Neuronal stem cell (in vitro differentiated cells): ENCODE data around the gene GTSE1.

ENCODE experiments used
- DNase-seq: peaks from one replicate; pipeline ENCODE4 v3.0.0-alpha.2; 2013; ENCODE audit warnings: low spot score
- H2AFZ ChIP-seq: one replicate; pipeline ENCODE4 v1.6.1; 2013; ENCODE audit warnings: mild to moderate bottlenecking, low read length, inconsistent platforms
- H2AK5ac ChIP-seq: 2 replicates; pipeline ENCODE4 v1.6.1; 2013; ENCODE audit warnings: low read depth, mild to moderate bottlenecking, inconsistent platforms, low read length, moderate library complexity, mixed read lengths
- H2BK120ac ChIP-seq: 2 replicates; pipeline ENCODE4 v1.6.1; 2013; ENCODE audit warnings: low read depth, mild to moderate bottlenecking, inconsistent platforms, low read length, moderate library complexity, mixed read lengths
- H2BK12ac ChIP-seq: one replicate; pipeline ENCODE4 v1.6.1; 2013; ENCODE audit warnings: low read length, inconsistent platforms
- H2BK15ac ChIP-seq: 2 replicates; pipeline ENCODE4 v1.6.1; 2013; ENCODE audit warnings: mild to moderate bottlenecking, low read length, inconsistent platforms, mixed read lengths
- H2BK5ac ChIP-seq: one replicate; pipeline ENCODE4 v1.6.1; 2013; ENCODE audit warnings: inconsistent platforms, mild to moderate bottlenecking, low read length, moderate library complexity
- H3K14ac ChIP-seq: one replicate; pipeline ENCODE4 v1.6.1; 2013; ENCODE audit warnings: low read length, inconsistent platforms
- H3K18ac ChIP-seq: 2 replicates; pipeline ENCODE4 v1.6.1; 2013; ENCODE audit warnings: low read length, inconsistent platforms
- H3K23ac ChIP-seq: 2 replicates; pipeline ENCODE4 v1.6.1; 2013; ENCODE audit warnings: low read depth, mild to moderate bottlenecking, mixed read lengths, low read length, inconsistent platforms; ENCODE audit not compliant: poor library complexity
- H3K27ac ChIP-seq: replicated peaks from 3 replicates; pipeline ENCODE4 v1.5.1; 2013; ENCODE audit warnings: low read length, inconsistent platforms
- H3K27me3 ChIP-seq, 3 experiments: 2 replicates each; pipeline ENCODE4 v1.6.1; 2013; ENCODE audit warnings: low read length in 3 of 3, mild to moderate bottlenecking in 2 of 3, inconsistent platforms in 1 of 3, low read depth in 1 of 3, mixed read lengths in 1 of 3, moderate library complexity in 1 of 3; ENCODE audit not compliant: control insufficient read depth in 3 of 3, insufficient read depth in 3 of 3
- H3K36me3 ChIP-seq, 2 donors: replicated peaks in 1 of 2; 2 replicates each; pipeline ENCODE4 v1.6.1; 2013; ENCODE audit warnings: low read length in 2 of 2; ENCODE audit not compliant: control insufficient read depth in 2 of 2, insufficient read depth in 2 of 2
- H3K4ac ChIP-seq: 2 replicates; pipeline ENCODE4 v1.6.1; 2013; ENCODE audit warnings: inconsistent platforms, mild to moderate bottlenecking, low read length, moderate library complexity
- H3K4me1 ChIP-seq, 2 donors: 1 replicate in 1 of 2; 2 replicates in 1 of 2; pipeline ENCODE4 v1.6.1; 2013; ENCODE audit warnings: low read length in 2 of 2, low read depth in 1 of 2; ENCODE audit not compliant: control insufficient read depth in 2 of 2, insufficient read depth in 1 of 2
- H3K4me2 ChIP-seq: one replicate; pipeline ENCODE4 v1.6.1; 2013; ENCODE audit warnings: mild to moderate bottlenecking, low read length, inconsistent platforms; ENCODE audit not compliant: insufficient read depth, poor library complexity, severe bottlenecking
- H3K4me3 ChIP-seq, 2 donors: 2 replicates each; pipeline ENCODE4 v1.5.1; 2013; ENCODE audit warnings: low read length in 2 of 2, mild to moderate bottlenecking in 2 of 2, inconsistent platforms in 1 of 2, moderate library complexity in 1 of 2
- H3K79me1 ChIP-seq: one replicate; pipeline ENCODE4 v1.6.1; 2013; ENCODE audit warnings: low read depth, mild to moderate bottlenecking, inconsistent platforms, low read length, moderate library complexity
- H3K9ac ChIP-seq: one replicate; pipeline ENCODE4 v1.6.1; 2013; ENCODE audit warnings: mild to moderate bottlenecking, low read depth, low read length, inconsistent platforms; ENCODE audit not compliant: poor library complexity
- H3K9me3 ChIP-seq, 2 donors: replicated peaks in 1 of 2; 2 replicates each; pipeline versions ENCODE3 to v1.6.1; 2013; ENCODE audit warnings: low read length in 2 of 2, mild to moderate bottlenecking in 2 of 2, inconsistent platforms in 1 of 2, low read depth in 1 of 2, mixed read lengths in 1 of 2, moderate library complexity in 1 of 2; ENCODE audit not compliant: control insufficient read depth in 2 of 2, insufficient read depth in 1 of 2
- H4K8ac ChIP-seq: one replicate; pipeline ENCODE4 v1.6.1; 2013; ENCODE audit warnings: low read depth, mild to moderate bottlenecking, inconsistent platforms, low read length, moderate library complexity
- H4K91ac ChIP-seq: one replicate; pipeline ENCODE4 v1.6.1; 2013; ENCODE audit warnings: low read length, low read depth, mild to moderate bottlenecking, inconsistent platforms; ENCODE audit not compliant: poor library complexity
- WGBS, 2 donors: extraction: QIAGEN DNeasy Blood & Tissue Kit; methylation state at CpG; one replicate each; pipeline ENCODE4 v1.1.7; 2013; ENCODE audit warnings: missing lambda C conversion rate in 2 of 2, mixed read lengths in 1 of 2; ENCODE audit not compliant: insufficient read length in 2 of 2, insufficient replicate concordance in 1 of 2; ENCODE audit errors: extremely low coverage in 2 of 2; 5-methylcytosine and 5-hydroxymethylcytosine counted together

GTSE1 gene

GRCh38 chr22:46319319-46319718 lies 22.6 kb downstream of the GTSE1 start:
- Histone ChIP-seq H4K91ac (no peak overlapping the region), H3K4me1 (no peaks in the 10 kb centered on the region), H2AFZ (no peak overlapping the region), H3K36me3 (peaks cover 43 to 93% of the 10 kb centered on the region in 2 donors), H3K27ac (no peak overlapping the region), H3K27me3 (no peaks in the 10 kb centered on the region), H2BK120ac (no peak overlapping the region), H3K4ac (no peak overlapping the region), H3K9ac (no peak overlapping the region), H2BK15ac (no peak overlapping the region), H3K9me3 (peaks cover 0 to 3% of the 10 kb centered on the region in 2 donors), H3K23ac (peak overlapping the region; percentile 80), H2AK5ac (no peak overlapping the region), H3K14ac (peak overlapping the region; percentile 56), H2BK12ac (no peak overlapping the region), H4K8ac (peak overlapping the region; percentile 82), H3K4me3 (peak overlapping the region in 1 of 2 donors; percentile 1), H3K4me2 (no peak overlapping the region), H3K18ac (no peak overlapping the region), H2BK5ac (peak overlapping the region; percentile 53), H3K79me1 (peaks cover 14% of the 10 kb centered on the region)
- DNase-seq = no peak
- WGBS, 2 donors = no CpG with 5 or more reads among the region's 10 CpGs

DNA sequence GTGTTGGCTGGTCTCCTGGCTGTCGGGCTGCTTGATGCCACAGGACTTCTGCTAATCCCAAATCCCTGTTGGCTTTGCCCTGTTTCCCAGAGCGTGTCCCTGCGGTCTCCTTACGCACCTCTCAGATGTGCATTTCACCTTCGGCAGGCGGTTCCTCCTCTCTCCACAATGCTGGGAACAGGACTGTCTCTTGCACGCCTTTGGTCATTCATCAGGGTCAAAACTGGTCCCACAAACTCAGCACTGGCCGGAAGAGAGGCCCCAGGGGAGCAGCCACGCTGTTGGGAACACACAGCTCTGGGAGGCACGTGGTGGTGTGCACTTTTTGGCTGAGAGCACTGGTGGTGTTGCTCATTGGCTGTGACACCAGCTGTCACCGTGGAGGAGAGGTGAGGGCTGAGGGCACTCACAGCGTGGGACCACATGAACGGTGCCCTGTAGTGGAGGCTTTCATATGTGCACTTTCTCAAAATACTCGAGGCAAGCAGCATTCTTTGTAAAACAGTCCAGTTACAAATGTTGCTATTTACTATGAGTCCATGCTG lies 23.6 kb downstream of the GTSE1 start:
- H3K36me3 ChIP-seq = peaks cover 43 to 93% of the 10 kb centered on the region in 2 donors

GRCh38 chr22:46320716-46321386 lies 24.2 kb downstream of the GTSE1 start:
- H3K36me3 ChIP-seq = peaks cover 44 to 92% of the 10 kb centered on the region in 2 donors
- WGBS, 2 donors = no CpG with 5 or more reads among the region's 20 CpGs
- no peaks in the 10 kb centered on the region for H3K4me1 ChIP-seq

More for the DNA sequence above, 23.6 kb downstream of the GTSE1 start:
- H2BK12ac ChIP-seq = no peak overlapping the region
- H3K4me2 ChIP-seq = no peak overlapping the region
- no peak overlapping the region for H3K27ac ChIP-seq
- peak overlapping the region; percentile 65 for H4K8ac ChIP-seq
- no peak overlapping the region for H2BK15ac ChIP-seq
- no peak overlapping the region for H3K9ac ChIP-seq
- H4K91ac ChIP-seq = no peak overlapping the region
- WGBS, 2 donors = no CpG with 5 or more reads among the region's 14 CpGs
- H3K4me3 ChIP-seq = no peak overlapping the region
- no peak for DNase-seq
- peak overlapping the region; percentile 43 for H3K23ac ChIP-seq
- H3K4me1 ChIP-seq = no peaks in the 10 kb centered on the region
- H2BK120ac ChIP-seq = no peak overlapping the region
- H3K14ac ChIP-seq = no peak overlapping the region
- H2AFZ ChIP-seq = no peak overlapping the region
- H3K79me1 ChIP-seq = peaks cover 14% of the 10 kb centered on the region
- no peaks in the 10 kb centered on the region for H3K27me3 ChIP-seq
- no peak overlapping the region for H2AK5ac ChIP-seq
- H3K18ac ChIP-seq = no peak overlapping the region
- no peak overlapping the region for H2BK5ac ChIP-seq
- peaks cover 0 to 3% of the 10 kb centered on the region in 2 donors for H3K9me3 ChIP-seq
- H3K4ac ChIP-seq = no peak overlapping the region

GRCh38 chr22:46322711-46323110 lies 26.0 kb downstream of the GTSE1 start:
- Histone ChIP-seq H3K27me3 (no peaks in the 10 kb centered on the region), H3K9ac (no peak overlapping the region), H2AK5ac (no peak overlapping the region), H3K14ac (no peak overlapping the region), H2BK12ac (no peak overlapping the region), H2BK5ac (no peak overlapping the region), H4K8ac (no peak overlapping the region), H3K9me3 (peaks cover 0 to 3% of the 10 kb centered on the region in 2 donors), H3K18ac (no peak overlapping the region), H3K4ac (no peak overlapping the region), H3K79me1 (peaks cover 15% of the 10 kb centered on the region), H2BK120ac (no peak overlapping the region), H3K4me2 (no peak overlapping the region), H3K4me1 (no peaks in the 10 kb centered on the region), H2BK15ac (no peak overlapping the region), H3K4me3 (no peak overlapping the region), H4K91ac (no peak overlapping the region), H3K23ac (no peak overlapping the region), H2AFZ (no peak overlapping the region), H3K27ac (no peak overlapping the region), H3K36me3 (peaks cover 48 to 92% of the 10 kb centered on the region in 2 donors)
- WGBS, 2 donors = no CpG with 5 or more reads among the region's 15 CpGs
- no peak for DNase-seq

More at GRCh38 chr22:46320716-46321386, 24.2 kb downstream of the GTSE1 start:
- H3K27ac ChIP-seq = no peak overlapping the region
- H3K27me3 ChIP-seq = no peaks in the 10 kb centered on the region
- H2BK5ac ChIP-seq = no peak overlapping the region
- no peak overlapping the region for H3K4me2 ChIP-seq
- H3K23ac ChIP-seq = no peak overlapping the region
- no peak overlapping the region for H3K14ac ChIP-seq
- H4K91ac ChIP-seq = no peak overlapping the region
- H3K18ac ChIP-seq = no peak overlapping the region
- peaks cover 15% of the 10 kb centered on the region for H3K79me1 ChIP-seq
- H2BK12ac ChIP-seq = no peak overlapping the region
- peak overlapping the region; percentile 21 for H3K9ac ChIP-seq
- H2BK15ac ChIP-seq = no peak overlapping the region
- H3K9me3 ChIP-seq = peaks cover 0 to 3% of the 10 kb centered on the region in 2 donors
- DNase-seq = no peak
- no peak overlapping the region for H3K4ac ChIP-seq
- H3K4me3 ChIP-seq = no peak overlapping the region
- no peak overlapping the region for H4K8ac ChIP-seq
- H2AK5ac ChIP-seq = no peak overlapping the region
- no peak overlapping the region for H2AFZ ChIP-seq
- H2BK120ac ChIP-seq = no peak overlapping the region
